HUDEP-2 (cell line): ENCODE measurements around the gene THAP7.

Source experiments
- DNase-seq, 76 experiments: peaks; one replicate each; lab custom pipeline; 2025; ENCODE audit not compliant: unreplicated experiment in 76 of 76; lab: John Stamatoyannopoulos, UW

Gene THAP7

DNA sequence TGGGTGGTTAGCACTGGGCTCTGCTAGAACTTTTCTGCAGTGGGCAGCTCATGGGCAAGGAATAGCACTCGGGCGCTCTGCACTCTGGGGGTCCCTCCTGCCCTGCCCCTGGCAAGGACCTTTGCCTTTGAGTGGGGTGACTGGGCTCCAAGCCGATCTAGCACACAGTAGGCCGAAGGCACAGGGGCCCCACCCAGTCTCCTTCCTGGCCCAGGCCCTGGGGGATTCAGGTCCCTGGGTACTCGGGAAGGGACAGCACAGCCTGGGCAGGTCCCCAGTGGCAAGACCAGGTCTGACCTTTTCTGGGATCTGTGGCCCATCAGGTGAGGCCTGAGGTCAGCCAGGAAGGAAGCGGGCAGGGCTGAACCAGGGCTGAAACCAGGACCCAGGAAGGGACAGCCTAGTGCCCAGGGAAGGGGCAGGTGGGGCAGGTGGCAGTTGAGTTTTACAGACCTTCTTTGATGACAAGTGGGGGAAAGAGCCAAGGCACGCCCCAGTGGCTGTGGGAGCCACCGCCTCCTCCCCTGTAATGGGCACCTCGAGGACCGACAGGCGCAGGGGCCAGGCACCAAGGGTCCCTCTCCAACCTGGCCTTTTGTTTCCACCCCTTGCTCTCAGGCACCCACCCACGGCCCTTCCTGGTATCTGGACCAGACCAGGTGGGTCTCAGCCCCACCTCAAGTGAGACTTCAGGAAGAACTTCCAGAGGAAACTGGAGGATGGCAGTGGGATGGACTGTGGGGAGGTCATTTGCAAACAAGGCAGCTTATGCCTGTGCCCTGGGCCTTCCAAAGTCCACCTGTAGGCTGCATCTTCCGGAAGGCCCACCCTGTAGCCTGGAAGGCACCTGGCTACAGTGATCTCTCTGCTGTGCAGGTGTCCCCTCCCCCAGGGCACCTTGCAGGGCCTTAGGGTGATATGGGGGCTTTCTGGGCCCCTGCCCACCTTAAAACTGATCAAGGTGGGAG, 35.7 kb downstream of the THAP7 start:
- DNase-seq = no peak

DNA sequence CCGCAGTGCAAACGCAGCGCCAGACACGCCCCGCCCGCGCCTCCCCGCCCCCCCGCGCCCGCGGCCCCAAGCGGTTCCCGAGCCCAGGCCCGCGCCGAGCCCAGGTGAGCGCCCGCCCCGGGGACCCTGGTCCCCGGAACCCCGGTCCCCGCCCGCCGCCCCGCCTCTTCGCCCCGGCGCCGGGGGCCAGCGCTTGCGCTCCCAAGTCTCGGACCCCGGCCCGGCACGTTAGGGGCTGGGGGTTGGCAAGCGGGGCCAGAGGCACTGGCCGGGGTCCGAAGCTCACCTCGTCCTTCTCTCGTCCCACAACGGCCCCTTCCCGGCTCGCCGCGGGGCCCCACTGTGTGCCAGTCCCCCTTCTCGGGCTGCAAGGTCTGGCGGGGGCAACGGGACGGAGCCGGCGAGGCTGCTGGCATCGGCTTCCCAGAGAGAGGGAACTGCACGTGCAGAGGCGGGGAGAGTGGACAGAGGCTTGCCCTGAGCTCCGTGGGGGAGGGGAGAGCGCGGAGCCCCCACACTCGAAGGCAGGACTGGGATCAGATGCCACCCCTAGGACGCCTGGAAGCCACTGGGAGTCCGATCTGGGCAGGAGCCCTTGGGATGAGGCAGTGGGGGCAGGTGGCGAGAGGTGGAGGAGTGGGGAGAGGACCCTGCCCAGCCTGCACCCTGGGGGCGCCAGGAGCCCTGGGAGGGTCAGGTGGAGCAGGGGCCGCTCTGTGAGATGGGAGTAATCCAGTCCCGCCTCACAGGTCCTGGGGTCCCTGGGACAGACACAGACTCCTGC, 36.6 kb downstream of the THAP7 start:
- no peak for DNase-seq

DNA sequence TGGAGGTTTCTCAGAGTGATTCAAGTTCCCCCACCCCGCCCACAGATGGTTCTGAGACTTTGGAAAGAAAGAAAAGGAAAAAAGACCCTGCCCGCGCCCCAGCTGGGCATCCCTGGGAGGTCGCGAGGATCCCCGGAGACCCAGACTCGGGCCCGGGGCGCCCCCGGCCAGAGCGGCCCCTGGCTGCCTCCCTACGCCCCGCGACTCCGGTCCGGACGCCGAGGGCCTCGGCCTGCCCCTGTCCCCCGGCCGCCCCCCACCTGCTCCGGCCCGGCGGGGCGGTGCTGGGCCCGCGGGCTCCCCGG, 37.2 kb downstream of the THAP7 start:
- DNase-seq = no peak

GRCh38 chr22:20964090-20964798, 37.7 kb downstream of the THAP7 start:
- DNase-seq = no peak

GRCh38 chr22:20963201-20964052, 38.5 kb downstream of the THAP7 start:
- no peak for DNase-seq

DNA sequence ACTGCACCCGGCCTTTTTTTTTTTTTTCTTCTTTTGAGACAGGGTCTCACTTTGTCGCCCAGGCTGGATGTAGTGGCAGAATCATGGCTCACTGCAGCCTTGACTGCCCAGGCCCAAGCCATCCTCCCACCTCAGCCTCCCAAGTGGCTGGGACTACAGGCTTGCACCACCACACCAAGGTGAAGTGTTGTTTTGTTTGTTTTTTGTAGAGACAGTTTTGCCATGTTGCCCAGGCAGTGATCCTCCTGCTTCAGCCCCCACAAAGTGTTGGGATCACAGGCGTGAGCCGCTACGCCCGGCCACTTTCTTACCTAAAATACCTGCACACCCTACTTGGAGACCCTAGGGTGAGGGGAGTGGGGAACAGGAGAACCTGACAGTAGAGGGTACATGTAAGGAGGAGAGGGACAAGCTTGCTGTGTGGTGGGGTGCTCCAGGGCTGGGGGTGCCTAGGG, 39.4 kb downstream of the THAP7 start:
- no peak for DNase-seq

GRCh38 chr22:20960609-20961008, 41.3 kb downstream of the THAP7 start:
- no peak for DNase-seq

- DNase-seq = no peak
Measured at GRCh38 chr22:20959578-20960461, 42.1 kb downstream of the THAP7 start.

GRCh38 chr22:20957683-20958431, 44.1 kb downstream of the THAP7 start:
- DNase-seq = peak in 24 of 76 experiments; percentile 7 to 54 (median 26)

- DNase-seq = peak in 1 of 76 experiments; percentile 39
Measured at GRCh38 chr22:20957102-20957682, 44.7 kb downstream of the THAP7 start.

DNA sequence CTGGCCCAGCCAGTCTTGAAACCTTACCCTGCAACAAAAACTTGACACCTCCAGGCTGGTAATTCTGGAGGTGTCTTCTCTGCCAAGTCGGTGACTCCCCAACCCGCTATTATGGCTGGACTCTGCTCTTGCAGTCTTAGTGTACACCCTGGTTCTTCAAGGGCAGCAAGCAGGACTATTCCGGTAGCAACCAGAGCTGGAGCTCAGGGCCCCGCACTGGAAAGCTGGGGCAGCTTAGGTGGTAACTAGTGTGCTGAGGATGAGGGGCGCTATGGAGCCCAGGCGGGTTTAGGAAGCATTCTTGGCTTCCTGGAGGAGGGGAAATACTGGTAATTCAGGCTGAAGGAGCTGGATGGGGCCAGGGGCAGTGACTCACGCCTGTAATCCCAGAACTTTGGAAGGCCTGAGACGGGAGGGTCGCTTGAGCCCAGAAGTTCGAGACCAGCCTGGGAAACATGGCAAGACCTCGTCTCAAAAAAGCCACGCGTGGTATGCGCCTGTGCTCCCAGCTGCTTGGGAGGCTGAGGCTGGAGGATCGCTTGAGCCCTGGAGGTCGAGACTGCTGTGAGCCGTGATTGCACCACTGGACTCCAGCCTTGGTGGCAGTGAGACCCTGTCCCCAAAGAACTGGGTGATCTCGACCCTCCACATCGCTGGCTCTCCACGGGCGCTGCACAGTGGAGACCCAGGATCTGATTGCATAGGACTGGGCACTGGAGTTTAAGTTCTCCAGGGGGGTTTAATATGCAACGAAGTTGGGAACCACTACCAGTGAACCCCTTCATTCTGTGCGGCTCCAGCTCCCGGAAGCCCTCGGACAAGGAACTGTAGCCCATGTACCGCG, 45.4 kb downstream of the THAP7 start:
- DNase-seq = peak in 7 of 76 experiments; percentile 10 to 32 (median 25)

DNA sequence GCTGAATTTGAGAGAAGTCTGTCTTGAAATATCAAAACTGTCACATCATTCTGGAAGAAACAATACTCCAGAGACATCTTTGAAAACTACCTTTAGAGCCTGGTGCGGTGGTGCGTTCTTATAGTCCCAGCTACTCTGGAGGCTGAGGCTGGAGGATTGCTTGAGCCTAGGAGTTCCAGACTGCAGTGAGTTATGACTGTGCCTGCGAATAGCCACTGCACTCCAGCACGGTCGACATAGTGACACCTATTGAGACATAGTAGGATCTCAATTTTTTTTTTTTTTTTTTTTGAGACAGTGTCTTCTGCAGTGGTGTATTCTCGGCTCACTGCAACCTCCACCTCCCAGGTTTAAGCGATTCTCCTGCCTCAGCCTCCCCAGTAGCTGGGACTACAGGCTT, 46.4 kb downstream of the THAP7 start:
- peak in 3 of 76 experiments; percentile 10 to 20 (median 17) for DNase-seq

DNA sequence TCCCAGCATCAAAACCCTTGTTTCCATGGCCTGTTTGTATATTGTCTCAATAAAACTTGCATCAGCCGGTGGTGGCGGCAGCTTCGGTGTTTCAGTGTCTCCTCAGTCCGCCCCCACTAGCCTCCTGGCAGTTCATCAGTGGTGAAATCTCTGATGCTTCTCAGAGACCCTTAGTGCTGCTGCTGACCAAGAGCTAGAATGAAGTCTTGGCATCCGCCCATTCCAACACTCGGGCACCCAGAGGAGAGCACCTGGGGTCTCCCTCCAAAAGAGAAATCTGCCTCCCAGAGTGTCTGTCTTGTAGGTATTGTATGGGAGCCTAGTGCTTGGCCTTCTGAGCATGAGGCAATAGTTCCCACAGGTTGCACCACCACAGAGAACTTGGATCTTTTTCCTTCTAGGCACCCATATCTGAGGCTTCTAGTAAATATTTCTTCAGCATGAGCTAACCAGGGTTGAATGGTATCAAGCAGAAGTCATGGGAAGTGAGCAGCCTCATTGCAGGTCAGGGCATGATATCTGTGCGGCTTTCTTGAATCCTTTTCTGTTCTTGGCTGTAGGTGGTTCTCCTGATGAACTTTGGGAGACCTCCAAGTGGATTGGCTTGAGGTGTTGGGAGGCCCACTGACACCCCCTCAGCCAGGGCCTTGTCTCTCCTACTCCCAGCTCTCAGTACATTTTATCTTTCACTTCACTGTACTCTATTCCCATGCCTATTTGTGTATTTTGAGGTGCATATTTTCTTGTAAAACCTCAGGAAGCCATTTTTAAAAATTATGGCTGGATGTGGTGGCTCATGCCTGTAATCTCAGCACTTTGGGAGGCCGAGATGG, 48.0 kb downstream of the THAP7 start:
- DNase-seq = no peak

DNA sequence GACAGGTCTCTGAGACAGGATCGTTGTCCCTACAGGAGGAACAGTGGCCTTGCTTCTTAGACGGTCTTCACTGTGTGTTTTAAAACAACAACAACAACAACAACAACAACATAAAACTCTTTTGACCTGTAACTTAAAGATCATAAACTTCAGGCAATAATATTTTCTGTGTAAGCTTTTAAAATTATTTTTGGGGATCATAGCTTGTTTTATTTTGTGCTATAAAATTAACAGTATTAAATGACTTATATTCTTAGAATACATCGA, 48.6 kb downstream of the THAP7 start:
- no peak for DNase-seq

- DNase-seq = peak in 8 of 76 experiments; percentile 25 to 99 (median 45)
Measured at GRCh38 chr22:20952544-20953341, 49.2 kb downstream of the THAP7 start.

DNA sequence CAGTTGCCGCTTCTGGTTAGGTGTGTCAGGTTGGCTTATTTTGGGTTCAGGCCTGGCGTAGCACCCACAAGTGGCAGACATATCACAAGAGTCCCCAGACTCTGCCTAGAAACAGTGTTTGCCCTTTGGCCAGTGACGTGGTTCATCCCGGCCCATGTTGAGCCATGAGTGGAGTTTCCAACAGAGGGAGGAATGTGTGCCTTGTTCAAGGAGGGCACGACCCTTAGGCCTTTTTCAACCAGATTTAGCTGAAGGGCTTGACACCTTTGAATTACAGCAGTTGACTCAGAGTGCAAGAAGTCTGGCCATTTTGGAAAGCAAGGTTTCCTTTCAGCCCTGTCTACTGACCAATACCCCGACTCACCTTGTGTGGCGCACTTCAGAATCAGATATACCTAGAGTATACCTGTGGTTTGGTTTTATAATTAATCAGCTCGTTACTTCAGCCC, 50.0 kb downstream of the THAP7 start:
- no peak for DNase-seq
